K562 (cell line): ENCODE measurements around the gene POLR1B. TPM values are rescaled to one million over a fixed set of nuclear protein-coding genes. Genes with fewer than 3 reads are reported as not detected.

Experiments
- ATAC-seq: fragments of 200-7000 bp; cut with Tn5 transposase; 3 replicates; pipeline ENCODE4 v1.9.1; 2020; ENCODE audit warnings: moderate library complexity
- BruUV-seq: library from RNA; stranded (reverse); fragments of 400-500 nt; replicated peaks from 2 replicates; lab custom pipeline; 2021; lab: Mats Ljungman, UMichigan
- CTCF ChIA-PET: fragments of 300-600 bp; formaldehyde crosslinking; extraction: SDS; loops from one replicate; lab custom pipeline; 2021; ENCODE audit warnings: low intra/inter-chr PET ratio; lab: Yijun Ruan, JAX
- POLR2A ChIA-PET: fragments of 300-600, 350-650 bp; sonication (Branson Sonifier 250); formaldehyde crosslinking; extraction: SDS; loops from one replicate; lab custom pipeline; 2021; ENCODE audit warnings: antibody characterized with exemption, inconsistent platforms; lab: Yijun Ruan, JAX
- DNase-seq, 4 experiments: peaks; one replicate each; pipeline versions ENCODE4 v3.0.0 to v3.0.0-alpha.2; 2011 to 2018; ENCODE audit warnings: low spot score in 3 of 4, mixed read lengths in 3 of 4; ENCODE audit errors: extremely low read depth in 1 of 4
- FAIRE-seq: peaks from 2 replicates; lab custom pipeline; 2011; peaks lifted over from hg19 to GRCh38; lab: Jason Lieb, UNC
- H2AFZ ChIP-seq: 2 replicates; pipeline ENCODE4 v1.6.0; 2011; ENCODE audit warnings: low read depth, low read length, control low read depth, inconsistent platforms
- H3K27ac ChIP-seq: fragments of 200-600 bp; 3 replicates; pipeline ENCODE4 v1.8.0; 2011; ENCODE audit warnings: low read depth, mild to moderate bottlenecking, control low read depth, inconsistent platforms, low read length, moderate library complexity, mixed read lengths; ENCODE audit errors: extremely low read depth
- H3K27me3 ChIP-seq, 2 experiments: fragments of 300-600 bp in 1 of 2; 2 replicates in 1 of 2; 3 replicates in 1 of 2; pipeline versions ENCODE4 v1.6.0 to v1.8.0; 2011; ENCODE audit warnings: inconsistent platforms in 2 of 2, low read length in 2 of 2, mild to moderate bottlenecking in 1 of 2, mixed read lengths in 1 of 2, moderate library complexity in 1 of 2; ENCODE audit not compliant: control insufficient read depth in 2 of 2, insufficient read depth in 2 of 2
- H3K36me3 ChIP-seq: fragments of 300-600 bp; 3 replicates; pipeline ENCODE4 v1.8.0; 2011; ENCODE audit warnings: mild to moderate bottlenecking, low read length, inconsistent platforms; ENCODE audit not compliant: control insufficient read depth, insufficient read depth
- H3K4me1 ChIP-seq, 2 experiments: fragments of 200-600 bp in 1 of 2; replicated peaks in 1 of 2; 2 replicates in 1 of 2; 3 replicates in 1 of 2; pipeline versions ENCODE4 v1.5.1 to v1.8.0; 2011; ENCODE audit warnings: inconsistent platforms in 2 of 2, low read length in 2 of 2, mild to moderate bottlenecking in 1 of 2, mixed read lengths in 1 of 2, moderate library complexity in 1 of 2; ENCODE audit not compliant: control insufficient read depth in 2 of 2, insufficient read depth in 2 of 2
- H3K4me2 ChIP-seq: 2 replicates; pipeline ENCODE4 v1.6.1; 2011; ENCODE audit warnings: low read length, control low read depth, inconsistent platforms, mixed read lengths; ENCODE audit not compliant: insufficient read depth
- H3K4me3 ChIP-seq: fragments of 200-600 bp; sonication (generic), shearing (Covaris generic); 2 replicates; pipeline ENCODE4 v1.5.1; 2016; ENCODE audit warnings: control low read depth, inconsistent platforms
- H3K79me2 ChIP-seq: fragments of 200-600 bp; 3 replicates; pipeline ENCODE4 v1.8.0; 2011; ENCODE audit warnings: low read length, inconsistent platforms; ENCODE audit not compliant: control insufficient read depth, insufficient read depth
- H3K9ac ChIP-seq, 2 experiments: 2 replicates each; pipeline versions ENCODE4 v1.6.0 to v1.6.1; 2011; ENCODE audit warnings: low read depth in 2 of 2, low read length in 2 of 2, control low read depth in 1 of 2, inconsistent platforms in 1 of 2, mild to moderate bottlenecking in 1 of 2, mixed read lengths in 1 of 2; ENCODE audit not compliant: insufficient read depth in 1 of 2
- H3K9me1 ChIP-seq: one replicate; pipeline ENCODE4 v1.6.0; 2011; ENCODE audit warnings: inconsistent platforms, mild to moderate bottlenecking, low read length, moderate library complexity; ENCODE audit not compliant: control insufficient read depth, insufficient read depth
- H3K9me3 ChIP-seq: replicated peaks from 2 replicates; pipeline ENCODE4 v1.5.1; 2011; ENCODE audit warnings: low read depth, low read length, inconsistent platforms; ENCODE audit not compliant: control insufficient read depth, insufficient read depth
- H4K20me1 ChIP-seq: replicated peaks from 2 replicates; pipeline ENCODE4 v1.6.1; 2011; ENCODE audit warnings: low read length, inconsistent platforms, mixed read lengths; ENCODE audit not compliant: control insufficient read depth, insufficient read depth
- AFF1 ChIP-seq, 2 experiments: fragments of 450-650 bp; IDR thresholded peaks; 2 replicates each; pipeline ENCODE4 v1.6.1; 2018; ENCODE audit warnings: mild to moderate bottlenecking in 2 of 2, low read depth in 1 of 2; ENCODE audit not compliant: partially characterized antibody in 2 of 2
- ERF ChIP-seq: fragments of 450-650 bp; formaldehyde crosslinking; IDR thresholded peaks from 2 replicates; pipeline ENCODE4 v1.4.0; 2020; ENCODE audit warnings: mild to moderate bottlenecking, mixed read lengths
- FOS ChIP-seq: IDR thresholded peaks from 3 replicates; pipeline ENCODE4 v1.6.1; 2011; ENCODE audit not compliant: insufficient read length; ENCODE audit errors: extremely low read depth
- KLF1 ChIP-seq: fragments of 450-650 bp; IDR thresholded peaks from 2 replicates; pipeline ENCODE4 v1.6.1; 2016; ENCODE audit warnings: missing genetic modification characterization, missing compliant biosample characterization
- MGA ChIP-seq: fragments of 450-650 bp; IDR thresholded peaks from 2 replicates; pipeline ENCODE4 v1.6.1; 2016; ENCODE audit warnings: mild to moderate bottlenecking, moderate library complexity
- RBM22 ChIP-seq: fragments of 200-400 bp; formaldehyde crosslinking; IDR thresholded peaks from 2 replicates; pipeline ENCODE4 v1.6.1; 2018; ENCODE audit warnings: low read length, low read depth; ENCODE audit not compliant: poor library complexity, severe bottlenecking
- ZC3H8 ChIP-seq: fragments of 450-650 bp; IDR thresholded peaks from 2 replicates; pipeline ENCODE4 v1.6.1; 2017
- WGBS: fragments of 100-300 bp; shearing (Covaris generic); methylation state at CpG from one replicate; pipeline ENCODE4 v1.1.6; 2016; ENCODE audit warnings: low coverage, mixed read lengths; ENCODE audit not compliant: insufficient coverage; ENCODE audit errors: missing lambda C conversion rate; 5-methylcytosine and 5-hydroxymethylcytosine counted together
- in situ Hi-C: fragments of 300-500 bp; cut with MboI; formaldehyde crosslinking; loops from 4 replicates; pipeline ENCODE4 v1.15.0; 2018; ENCODE audit warnings: inconsistent platforms, mixed read lengths
- intact Hi-C: fragments of 100-400 bp; cut with micrococcal nuclease; formaldehyde crosslinking; loops from 2 replicates; pipeline ENCODE4 v1.14.2; 2022
- polyA plus RNA-seq, 8 experiments: library from polyadenylated mRNA; depleted of rRNA in 4 of 8; stranded (reverse) in 5 of 8; unstranded in 3 of 8; fragments of >200 nt; fragmentation: Nextera tagmentation in 2 of 8; fragmentation: Illumina TruSeq in 1 of 8; extraction: Ambion mirVana in 2 of 8; extraction: Trizol in 1 of 8; gene quantifications; 2 replicates each; pipeline versions ENCODE4 v1.2.1 to v1.2.3, GENCODE V29; 2011 to 2014; ENCODE audit warnings: inconsistent platforms in 1 of 8, missing spikeins in 1 of 8
- total RNA-seq, 7 experiments: library from RNA; depleted of rRNA in 6 of 7; stranded (reverse); fragments of >200 nt in 6 of 7; fragmentation: Illumina TruSeq in 2 of 7; extraction: Trizol in 2 of 7; gene quantifications; 2 replicates each; pipeline versions ENCODE4 v1.2.1 to v1.2.3, GENCODE V29; 2011 to 2021; ENCODE audit warnings: low replicate concordance in 1 of 7

Gene POLR1B
- total and polyA plus RNA-seq, 9 of the 15 experiments (the other 6 are each of a cell fraction or from before 2014, with no cell fraction given) = 19.8 to 55.1 (median 40.2) TPM

- WGBS = 42% methylated on average over 4 of the region's 4 CpGs
- no peaks in the 10 kb centered on the region for H3K9me3 ChIP-seq
- H2AFZ ChIP-seq = no peak overlapping the region
- no peak for DNase-seq
- intact Hi-C loops = no loop called here
- no TSS peak for BruUV-seq
- H3K27me3 ChIP-seq = no peaks in the 10 kb centered on the region
- CTCF ChIA-PET = no interaction called here
- POLR2A ChIA-PET = interaction anchor here (0.5 kb wide), 1 partner anchor 285 kb away, joined by 3 read pairs; no protein-coding TSS in a partner anchor
- ATAC-seq = peak; percentile 49; the same call in 2 of the 3 replicates
- no peaks in the 10 kb centered on the region for H3K79me2 ChIP-seq
- H3K4me3 ChIP-seq = no peak overlapping the region
- in situ Hi-C loops = loop anchor here (25.0 kb wide), 1 partner anchor 281 kb away; no protein-coding TSS in a partner anchor
- H3K27ac ChIP-seq = no peak overlapping the region
- H3K9ac ChIP-seq = peak overlapping the region in 1 of 2 experiments; percentile 28; a peak in 1 of 4 replicates
- H3K4me2 ChIP-seq = no peak overlapping the region
- H3K9me1 ChIP-seq = no peaks in the 10 kb centered on the region
- no peaks in the 10 kb centered on the region for H3K36me3 ChIP-seq
- FAIRE-seq = no peak
- no peaks in the 10 kb centered on the region for H4K20me1 ChIP-seq
- no peaks in the 10 kb centered on the region; a peak in 1 of 5 replicates for H3K4me1 ChIP-seq
- TF ChIP-seq AFF1 (IDR thresholded peaks at IDR 0.05; ENCODE audit: low read depth in 1 of 2, partially characterized antibody in 2 of 2) = no peak
- no peak for TF ChIP-seq KLF1 (tag)
- no peak for TF ChIP-seq RBM22
- no peak for TF ChIP-seq ZC3H8
- no peak for TF ChIP-seq ERF
- no peak for TF ChIP-seq FOS
- no peak for TF ChIP-seq MGA
Observed at GRCh38 chr2:112606547-112606946, 64.3 kb downstream of the POLR1B start.
